Osteoblast (primary cell): Measurements from ENCODE around the gene STK32C. TPM values are rescaled to one million over a fixed set of nuclear protein-coding genes. Genes with fewer than 3 reads are reported as not detected.
"Not testable (repeated sequence)": the region's sequence is repeated elsewhere in the genome, so short reads cannot be mapped to it uniquely, and the experiment has no call there.

Experiments
- DNase-seq: peaks from one replicate; pipeline ENCODE4 v3.0.0; 2011; ENCODE audit warnings: low spot score, mixed read lengths; ENCODE audit not compliant: insufficient read length; ENCODE audit errors: missing footprints
- H2AFZ ChIP-seq: 2 replicates; pipeline ENCODE4 v1.6.0; 2011; ENCODE audit warnings: mild to moderate bottlenecking, low read length
- H3K27ac ChIP-seq: 2 replicates; pipeline ENCODE4 v1.5.1; 2011; ENCODE audit warnings: mild to moderate bottlenecking, low read depth, low read length, moderate library complexity
- H3K27me3 ChIP-seq: 2 replicates; pipeline ENCODE4 v1.6.0; 2012; ENCODE audit warnings: mild to moderate bottlenecking, control low read depth, inconsistent platforms, low read length, moderate library complexity; ENCODE audit not compliant: insufficient read depth
- H3K36me3 ChIP-seq: 2 replicates; pipeline ENCODE4 v1.5.1; 2011; ENCODE audit warnings: mild to moderate bottlenecking, low read length, control low read depth, moderate library complexity; ENCODE audit not compliant: insufficient read depth
- H3K4me1 ChIP-seq: 2 replicates; pipeline ENCODE4 v1.5.1; 2011; ENCODE audit warnings: mild to moderate bottlenecking, low read length, control low read depth, moderate library complexity; ENCODE audit not compliant: insufficient read depth
- H3K4me2 ChIP-seq: 2 replicates; pipeline ENCODE4 v1.6.0; 2011; ENCODE audit warnings: mild to moderate bottlenecking, low read length; ENCODE audit not compliant: insufficient read depth
- H3K4me3 ChIP-seq: fragments of 200-600 bp; sonication (generic); 3 replicates; pipeline ENCODE4 v1.5.1; 2012; ENCODE audit warnings: mild to moderate bottlenecking, low read length, inconsistent platforms; ENCODE audit not compliant: insufficient read depth
- H3K79me2 ChIP-seq: 2 replicates; pipeline ENCODE4 v1.6.0; 2012; ENCODE audit warnings: mild to moderate bottlenecking, low read length, control low read depth, inconsistent platforms; ENCODE audit not compliant: insufficient read depth
- H3K9me3 ChIP-seq: 2 replicates; pipeline ENCODE4 v1.5.1; 2011; ENCODE audit warnings: low read depth, low read length, control low read depth
- H4K20me1 ChIP-seq: 2 replicates; pipeline ENCODE4 v1.6.0; 2012; ENCODE audit warnings: mild to moderate bottlenecking, low read length, control low read depth; ENCODE audit not compliant: insufficient read depth
- total RNA-seq: library from RNA; depleted of rRNA; stranded (reverse); fragments of >200 nt; gene quantifications from 2 replicates; pipeline ENCODE4 v1.2.3, GENCODE V29; 2012
- TF ChIP-seq, protein P1 (sequence below): IDR thresholded peaks from 2 replicates; pipeline ENCODE4 v1.5.1; 2011; ENCODE audit warnings: mild to moderate bottlenecking, low read depth, low read length, moderate library complexity; ENCODE audit errors: extremely low read depth

The STK32C gene
- total RNA-seq, 1 donor, result 14.5 TPM

DNA sequence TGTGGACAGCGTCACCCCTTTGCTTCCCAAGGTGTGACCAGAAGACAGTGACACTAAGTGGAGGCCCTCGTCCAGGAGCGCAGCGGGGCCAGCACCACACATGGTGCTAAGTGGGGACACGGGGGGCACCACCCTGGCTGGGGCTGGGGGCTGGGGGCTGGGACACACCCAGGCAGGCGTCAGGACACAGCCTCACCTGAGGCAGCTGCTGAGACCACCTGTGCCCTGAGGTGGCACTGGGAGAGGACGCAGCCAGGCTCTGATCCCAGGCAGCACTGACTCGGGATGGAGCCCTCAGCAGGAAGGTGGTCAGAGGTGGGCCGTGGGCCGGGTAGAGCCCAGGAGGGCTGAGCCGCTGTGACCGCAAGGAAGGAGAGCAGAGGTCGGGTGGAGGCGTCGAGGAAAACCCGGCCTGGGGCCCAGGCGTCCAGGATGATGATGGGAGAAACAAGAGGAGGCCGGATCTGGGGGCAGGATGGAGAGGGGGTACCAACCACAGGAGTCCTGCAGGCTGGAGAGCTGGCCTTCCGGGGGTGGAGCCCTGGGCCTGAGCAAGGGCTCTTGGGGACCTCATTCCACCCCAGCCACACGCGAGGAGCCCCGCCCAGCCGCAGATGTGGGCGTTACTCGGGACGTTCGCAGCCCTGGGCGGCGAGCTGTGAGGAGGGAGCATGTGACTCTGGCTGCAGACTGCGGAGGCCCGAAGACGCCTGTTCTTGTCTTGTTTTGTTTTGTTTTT is 46.8 kb upstream of the STK32C start:
- DNase-seq, result peak; percentile 82
- Histone ChIP-seq H3K4me3 (no peak overlapping the region), H3K79me2 (no peaks in the 10 kb centered on the region), H2AFZ (no peak overlapping the region), H3K9me3 (no peaks in the 10 kb centered on the region), H4K20me1 (peaks cover 10% of the 10 kb centered on the region), H3K27ac (no peak overlapping the region), H3K4me1 (no peaks in the 10 kb centered on the region), H3K4me2 (no peak overlapping the region), H3K27me3 (no peaks in the 10 kb centered on the region), H3K36me3 (no peaks in the 10 kb centered on the region)
- TF ChIP-seq, protein P1, sequence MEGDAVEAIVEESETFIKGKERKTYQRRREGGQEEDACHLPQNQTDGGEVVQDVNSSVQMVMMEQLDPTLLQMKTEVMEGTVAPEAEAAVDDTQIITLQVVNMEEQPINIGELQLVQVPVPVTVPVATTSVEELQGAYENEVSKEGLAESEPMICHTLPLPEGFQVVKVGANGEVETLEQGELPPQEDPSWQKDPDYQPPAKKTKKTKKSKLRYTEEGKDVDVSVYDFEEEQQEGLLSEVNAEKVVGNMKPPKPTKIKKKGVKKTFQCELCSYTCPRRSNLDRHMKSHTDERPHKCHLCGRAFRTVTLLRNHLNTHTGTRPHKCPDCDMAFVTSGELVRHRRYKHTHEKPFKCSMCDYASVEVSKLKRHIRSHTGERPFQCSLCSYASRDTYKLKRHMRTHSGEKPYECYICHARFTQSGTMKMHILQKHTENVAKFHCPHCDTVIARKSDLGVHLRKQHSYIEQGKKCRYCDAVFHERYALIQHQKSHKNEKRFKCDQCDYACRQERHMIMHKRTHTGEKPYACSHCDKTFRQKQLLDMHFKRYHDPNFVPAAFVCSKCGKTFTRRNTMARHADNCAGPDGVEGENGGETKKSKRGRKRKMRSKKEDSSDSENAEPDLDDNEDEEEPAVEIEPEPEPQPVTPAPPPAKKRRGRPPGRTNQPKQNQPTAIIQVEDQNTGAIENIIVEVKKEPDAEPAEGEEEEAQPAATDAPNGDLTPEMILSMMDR, result no peak

DNA sequence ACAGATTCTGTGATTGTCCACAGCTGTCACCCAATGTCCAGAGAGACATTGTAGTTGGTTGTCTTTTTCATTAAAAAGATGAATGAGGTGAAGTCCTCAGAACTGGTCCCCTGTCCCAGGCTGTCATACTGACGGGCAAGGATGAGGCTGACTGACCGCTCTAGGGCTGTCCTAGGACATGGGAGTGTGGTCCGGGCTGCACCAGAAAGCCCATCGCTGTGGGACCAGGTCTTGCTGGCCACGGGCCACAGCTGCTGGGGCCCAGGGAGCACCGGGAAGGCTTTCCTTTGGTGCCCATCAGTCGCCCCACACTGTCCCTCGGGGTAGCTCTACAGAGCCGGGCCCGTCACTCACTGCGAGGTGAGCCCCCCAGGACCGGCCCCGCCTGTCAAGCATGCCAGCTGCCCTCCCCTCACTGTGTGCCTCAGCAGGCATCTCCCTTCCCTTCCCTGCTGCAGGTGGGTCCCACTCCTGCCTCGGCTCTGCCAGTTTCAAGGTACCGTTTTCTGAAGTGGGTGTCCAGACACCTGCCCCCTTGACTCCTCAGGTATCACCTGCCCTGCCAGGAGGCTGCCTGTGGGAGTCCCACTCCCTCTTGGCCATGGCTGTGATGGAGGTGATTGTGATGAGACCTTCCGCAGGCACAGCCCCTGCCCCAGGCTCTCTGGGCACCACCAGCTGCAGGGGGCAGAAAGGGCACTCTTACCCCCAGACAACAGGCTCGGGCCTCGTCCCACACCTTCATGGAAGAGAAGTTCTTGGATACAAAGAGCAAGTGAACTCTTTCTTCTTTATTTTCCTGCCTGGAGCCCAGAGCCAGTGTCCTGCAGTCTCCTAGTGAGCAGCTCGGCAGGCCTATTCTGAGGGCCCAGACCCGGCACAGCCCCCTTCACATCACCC is 46.0 kb upstream of the STK32C start:
- Histone ChIP-seq H3K36me3 (no peaks in the 10 kb centered on the region), H3K27me3 (no peaks in the 10 kb centered on the region), H4K20me1 (peaks cover 10% of the 10 kb centered on the region), H3K4me1 (no peaks in the 10 kb centered on the region), H3K9me3 (no peaks in the 10 kb centered on the region), H3K27ac (no peak overlapping the region), H3K4me3 (no peak overlapping the region), H2AFZ (no peak overlapping the region), H3K79me2 (no peaks in the 10 kb centered on the region), H3K4me2 (no peak overlapping the region)
- TF ChIP-seq, protein P1, result no peak
- DNase-seq, result peak; percentile 83

DNA sequence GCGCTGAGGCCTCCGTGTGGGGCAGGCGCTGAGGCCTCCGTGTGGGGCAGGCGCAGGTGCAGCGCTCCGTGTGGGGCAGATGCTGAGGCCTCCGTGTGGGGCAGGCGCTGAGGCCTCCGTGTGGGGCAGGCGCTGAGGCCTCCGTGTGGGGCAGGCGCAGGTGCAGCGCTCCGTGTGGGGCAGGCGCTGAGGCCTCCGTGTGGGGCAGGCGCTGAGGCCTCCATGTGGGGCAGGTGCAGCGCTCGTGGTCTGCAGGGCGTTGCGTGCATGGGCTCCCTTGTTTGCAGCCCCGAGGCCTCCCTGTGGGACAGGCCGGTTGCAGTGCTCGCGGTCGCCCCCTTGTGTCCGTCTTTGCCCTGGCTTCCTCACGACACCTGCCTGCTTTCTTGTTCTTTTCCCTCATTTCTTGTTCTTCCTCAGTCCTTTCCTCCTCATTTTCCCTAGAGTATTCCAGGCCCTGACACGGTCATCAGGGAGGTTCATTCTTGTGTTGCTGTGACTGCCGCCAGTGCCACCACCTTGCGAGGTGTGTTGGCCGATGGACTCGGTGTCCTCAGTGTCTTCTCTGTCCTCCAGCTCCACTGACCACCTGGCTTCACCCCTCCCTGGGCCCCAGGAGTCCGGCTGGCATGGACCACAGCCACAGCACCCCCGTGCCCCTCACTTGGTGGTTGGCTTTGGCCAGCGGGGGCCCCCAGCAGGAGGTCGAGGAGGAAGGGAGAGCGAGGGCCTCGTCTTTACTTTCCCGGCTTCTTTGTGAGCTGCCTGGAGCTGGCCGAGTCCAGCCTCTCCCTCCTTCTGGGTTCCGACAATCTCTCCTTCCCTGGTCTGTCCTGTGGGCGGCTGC is 44.9 kb upstream of the STK32C start:
- TF ChIP-seq, protein P1, result peak; percentile 67
- H4K20me1 ChIP-seq, result peaks cover 10% of the 10 kb centered on the region
- not testable (repeated sequence) for H3K4me3 ChIP-seq, H3K27me3 ChIP-seq, H2AFZ ChIP-seq, H3K79me2 ChIP-seq, H3K27ac ChIP-seq, H3K4me2 ChIP-seq, H3K36me3 ChIP-seq, H3K4me1 ChIP-seq, H3K9me3 ChIP-seq
- DNase-seq, result peak; percentile 98
